Endothelial cell of umbilical vein (primary cell): Measurements from ENCODE around the gene DGKG. TPM values are rescaled to one million over a fixed set of nuclear protein-coding genes. Genes with fewer than 3 reads are reported as not detected.

Source experiments
- BruUV-seq: library from RNA; stranded (reverse); fragments of 400-500 nt; replicated peaks from 2 replicates; lab custom pipeline; 2021; lab: Mats Ljungman, UMichigan
- CTCF ChIA-PET: fragments of 300-600, 350-600 bp; sonication (Branson Sonifier 250); formaldehyde crosslinking; loops from one replicate; lab custom pipeline; 2021; ENCODE audit warnings: antibody characterized with exemption, inconsistent platforms; lab: Charles Lee
- POLR2A ChIA-PET: fragments of 300-600, 350-600 bp; sonication (Branson Sonifier 250); formaldehyde crosslinking; loops from one replicate; lab custom pipeline; 2021; ENCODE audit warnings: antibody characterized with exemption, inconsistent platforms; lab: Charles Lee
- DNase-seq: peaks from one replicate; pipeline ENCODE4 v3.0.0-alpha.2; 2011; ENCODE audit warnings: low read depth, low spot score
- FAIRE-seq: peaks from 2 replicates; lab custom pipeline; 2011; peaks lifted over from hg19 to GRCh38; lab: Jason Lieb, UNC
- H2AFZ ChIP-seq: 2 replicates; pipeline ENCODE4 v1.6.0; 2012; ENCODE audit warnings: low read depth, low read length, control low read depth, inconsistent platforms
- H3K27ac ChIP-seq: 2 replicates; pipeline ENCODE4 v1.5.1; 2011; ENCODE audit warnings: low read depth, mild to moderate bottlenecking, control low read depth, low read length, moderate library complexity; ENCODE audit not compliant: insufficient read depth
- H3K27me3 ChIP-seq, 2 experiments: 2 replicates each; pipeline versions ENCODE4 v1.6.0 to v1.6.1; 2011; ENCODE audit warnings: low read length in 2 of 2, mixed read lengths in 1 of 2; ENCODE audit not compliant: control insufficient read depth in 2 of 2, insufficient read depth in 2 of 2
- H3K36me3 ChIP-seq, 2 experiments: 2 replicates in 1 of 2; 3 replicates in 1 of 2; pipeline ENCODE4 v1.5.1; 2011; ENCODE audit warnings: low read length in 2 of 2, mild to moderate bottlenecking in 1 of 2, moderate library complexity in 1 of 2; ENCODE audit not compliant: control insufficient read depth in 2 of 2, insufficient read depth in 2 of 2; ENCODE audit errors: extremely low read depth in 1 of 2
- H3K4me1 ChIP-seq: 3 replicates; pipeline ENCODE4 v1.5.1; 2011; ENCODE audit warnings: mild to moderate bottlenecking, low read length; ENCODE audit not compliant: control insufficient read depth, insufficient read depth; ENCODE audit errors: extremely low read depth
- H3K4me2 ChIP-seq: 2 replicates; pipeline ENCODE4 v1.6.1; 2011; ENCODE audit warnings: low read length, control low read depth, mixed read lengths; ENCODE audit not compliant: insufficient read depth
- H3K4me3 ChIP-seq, 3 experiments: fragments of 200-600 bp in 1 of 3; sonication (generic), shearing (Covaris generic) in 1 of 3; replicated peaks in 1 of 3; 2 replicates each; pipeline ENCODE4 v1.5.1; 2011 to 2016; ENCODE audit warnings: control low read depth in 3 of 3, low read length in 3 of 3, mild to moderate bottlenecking in 2 of 3, inconsistent platforms in 1 of 3, low read depth in 1 of 3, moderate library complexity in 1 of 3; ENCODE audit not compliant: insufficient read depth in 1 of 3
- H3K79me2 ChIP-seq: 2 replicates; pipeline ENCODE4 v1.6.0; 2012; ENCODE audit warnings: low read length, inconsistent platforms; ENCODE audit not compliant: control insufficient read depth, insufficient read depth
- H3K9ac ChIP-seq: replicated peaks from 2 replicates; pipeline ENCODE3; 2011; ENCODE audit warnings: low read length, control low read depth; ENCODE audit not compliant: insufficient read depth; ENCODE audit errors: extremely low read depth
- H3K9me1 ChIP-seq: replicated peaks from 3 replicates; pipeline ENCODE4 v1.6.0; 2011; ENCODE audit warnings: mild to moderate bottlenecking, low read length; ENCODE audit not compliant: control insufficient read depth, insufficient read depth; ENCODE audit errors: extremely low read depth
- H3K9me3 ChIP-seq: replicated peaks from 2 replicates; pipeline ENCODE4 v1.5.1; 2012; ENCODE audit warnings: low read length, inconsistent platforms; ENCODE audit not compliant: control insufficient read depth, insufficient read depth
- H4K20me1 ChIP-seq: replicated peaks from 2 replicates; pipeline ENCODE3; 2011; ENCODE audit warnings: mild to moderate bottlenecking, low read length; ENCODE audit not compliant: control insufficient read depth, insufficient read depth; ENCODE audit errors: extremely low read depth
- CTCF ChIP-seq, 2 donors: IDR thresholded peaks; 1 replicate in 1 of 2; 2 replicates in 1 of 2; pipeline ENCODE4 v1.5.1; 2011; ENCODE audit warnings: low read length in 2 of 2, mild to moderate bottlenecking in 2 of 2, moderate library complexity in 2 of 2, control low read depth in 1 of 2, inconsistent platforms in 1 of 2, low read depth in 1 of 2; ENCODE audit not compliant: insufficient read depth in 1 of 2; ENCODE audit errors: extremely low read depth in 1 of 2
- EZH2 ChIP-seq: IDR thresholded peaks from 2 replicates; pipeline ENCODE4 v1.6.1; 2012; ENCODE audit warnings: borderline replicate concordance, low read depth, mild to moderate bottlenecking, moderate library complexity, low read length, inconsistent platforms; ENCODE audit not compliant: severe bottlenecking
- FOS ChIP-seq: IDR thresholded peaks from 2 replicates; pipeline ENCODE4 v1.6.1; 2011; ENCODE audit warnings: mild to moderate bottlenecking, low read length, moderate library complexity, borderline replicate concordance; ENCODE audit not compliant: insufficient read depth
- GATA2 ChIP-seq: IDR thresholded peaks from 2 replicates; pipeline ENCODE4 v1.7.0; 2011; ENCODE audit warnings: low read depth, mild to moderate bottlenecking, moderate library complexity, mixed read lengths, low read length; ENCODE audit not compliant: insufficient read length, insufficient read depth
- JUN ChIP-seq: IDR thresholded peaks from 2 replicates; pipeline ENCODE4 v1.6.1; 2011; ENCODE audit warnings: borderline replicate concordance, low read depth; ENCODE audit not compliant: insufficient read length, insufficient read depth
- MAX ChIP-seq: IDR thresholded peaks from 2 replicates; pipeline ENCODE4 v1.6.1; 2011; ENCODE audit not compliant: insufficient read depth, insufficient read length
- MYC ChIP-seq: IDR thresholded peaks from one replicate; pipeline ENCODE4 v1.6.1; 2011; ENCODE audit warnings: mild to moderate bottlenecking, low read depth, low read length
- POLR2A ChIP-seq: IDR thresholded peaks from 2 replicates; pipeline ENCODE4 v1.6.1; 2012; ENCODE audit warnings: low read depth, mild to moderate bottlenecking, control low read depth, low read length
- POLR2AphosphoS5 ChIP-seq: IDR thresholded peaks from 2 replicates; pipeline ENCODE4 v1.6.1; 2012; ENCODE audit warnings: low read depth, mild to moderate bottlenecking, control low read depth, low read length, moderate library complexity; ENCODE audit not compliant: insufficient read depth
- dilution Hi-C: fragments of 300-500 bp; cut with MboI; formaldehyde crosslinking; loops from one replicate; pipeline ENCODE4 v1.15.0; 2019; ENCODE audit warnings: low sequenced_read_pairs; ENCODE audit not compliant: extremely low pct_ligation_motif_present
- intact Hi-C: fragments of 100-400 bp; cut with micrococcal nuclease; formaldehyde crosslinking; loops from one replicate; pipeline ENCODE4 v1.10.0; 2022
- polyA plus RNA-seq, 4 experiments: library from polyadenylated mRNA; depleted of rRNA in 3 of 4; stranded (reverse) in 3 of 4; unstranded in 1 of 4; fragments of >200 nt; gene quantifications; 2 replicates each; pipeline versions ENCODE4 v1.2.1 to v1.2.3, GENCODE V29; 2011 to 2012; ENCODE audit warnings: missing spikeins in 1 of 4
- total RNA-seq: library from RNA; stranded (reverse); gene quantifications from 2 replicates; pipeline ENCODE4 v1.2.3, GENCODE V29; 2021

The DGKG gene
- total and polyA plus RNA-seq, 2 donors (not counting 3 experiments of a cell fraction or from before 2014, with no cell fraction given), result not detected

- DNase-seq (no peak), FAIRE-seq (no peak)
- Histone ChIP-seq H3K9ac (no peak overlapping the region), H3K4me2 (no peak overlapping the region), H4K20me1 (no peaks in the 10 kb centered on the region), H3K9me3 (no peaks in the 10 kb centered on the region), H3K27me3 (no peaks in the 10 kb centered on the region), H3K9me1 (no peaks in the 10 kb centered on the region), H3K4me1 (no peaks in the 10 kb centered on the region), H3K79me2 (no peaks in the 10 kb centered on the region), H3K4me3 (no peak overlapping the region), H3K36me3 (no peaks in the 10 kb centered on the region), H2AFZ (no peak overlapping the region), H3K27ac (no peak overlapping the region)
- TF ChIP-seq CTCF (IDR thresholded peaks at IDR 0.05; ENCODE audit: extremely low read depth in 1 of 2, insufficient read depth in 1 of 2, low read depth in 1 of 2, low read length in 2 of 2) (no peak), POLR2A (no peak), GATA2 (no peak), JUN (no peak), EZH2 (no peak), FOS (no peak), POLR2AphosphoS5 (no peak), MYC (no peak), MAX (no peak)
- POLR2A ChIA-PET, result no interaction called here
- intact Hi-C loops, result no loop called here
- dilution Hi-C loops, result no loop called here
- CTCF ChIA-PET, result no interaction called here
- BruUV-seq, result no TSS peak
Observed at GRCh38 chr3:186386883-186387560, 25.0 kb upstream of the DGKG start.
